GM19468 (cell line): ENCODE data around the gene BMF.
"Not testable (repeated sequence)": the region's sequence is repeated elsewhere in the genome, so short reads cannot be mapped to it uniquely, and the experiment has no call there.

Experiments used
- ATAC-seq: cut with Tn5 transposase; IDR thresholded peaks from one replicate; pipeline ENCODE4 v1.9.1; 2021; ENCODE audit warnings: mild to moderate bottlenecking, moderate library complexity, moderate number of reproducible peaks; ENCODE audit not compliant: unreplicated experiment; ENCODE audit errors: extremely low read depth

BMF gene

DNA sequence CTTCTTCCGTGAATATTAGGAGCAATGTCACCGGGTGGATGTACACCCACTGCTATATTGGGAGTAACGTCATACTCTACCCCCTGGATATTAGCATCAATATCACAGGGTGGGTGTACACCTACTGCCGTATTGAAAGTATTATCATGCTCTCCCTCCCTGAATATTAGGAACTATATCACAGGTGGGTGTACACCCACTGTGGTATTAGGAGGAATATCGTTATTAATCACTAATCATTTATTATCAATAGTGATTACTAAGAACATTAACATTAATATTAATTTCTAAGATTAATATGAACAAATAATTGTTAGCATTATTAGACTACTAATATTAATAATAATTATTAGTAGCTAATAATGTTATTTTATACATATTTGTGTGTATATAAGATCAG, 21.4 kb upstream of the BMF start:
- no peak for ATAC-seq

DNA sequence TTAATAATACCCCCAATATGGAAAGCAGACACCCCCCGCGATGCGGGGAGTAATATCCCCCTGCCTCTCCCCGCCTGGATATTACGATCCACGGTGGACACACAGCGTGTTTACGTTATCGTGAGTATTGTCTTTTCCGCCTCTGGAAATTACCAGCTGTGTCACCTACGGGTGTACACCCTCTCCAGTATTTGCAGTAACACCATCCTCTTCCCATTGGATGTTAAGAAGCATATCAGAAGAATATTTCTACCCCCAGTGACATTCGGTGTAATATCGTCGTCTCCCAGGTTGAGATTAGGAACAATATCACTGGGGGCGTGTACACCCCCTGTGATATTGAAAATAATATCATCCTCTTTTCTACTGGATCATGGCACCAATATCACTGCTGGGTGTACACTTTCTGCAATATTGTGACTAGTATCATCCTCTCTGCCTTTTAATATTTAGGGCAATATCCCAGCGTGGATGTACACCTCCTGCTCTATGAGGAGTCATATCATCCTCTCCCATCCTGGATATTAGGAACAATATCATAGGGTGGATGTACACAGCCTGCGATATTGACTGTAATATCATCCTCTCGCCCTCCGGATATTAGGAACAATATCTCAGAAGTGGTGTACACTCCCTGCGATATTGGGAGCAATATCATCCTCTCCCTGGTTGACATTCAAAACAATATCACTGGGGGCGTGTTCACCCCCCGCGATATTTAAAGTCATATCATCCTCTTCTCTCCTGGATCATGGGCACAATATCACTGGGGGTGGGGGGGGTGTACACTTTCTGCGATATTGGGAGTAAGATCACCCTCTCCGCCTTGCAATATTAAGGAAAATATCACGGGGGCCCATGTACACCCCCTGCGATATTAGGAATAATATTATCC, 20.3 kb upstream of the BMF start:
- ATAC-seq = no peak

DNA sequence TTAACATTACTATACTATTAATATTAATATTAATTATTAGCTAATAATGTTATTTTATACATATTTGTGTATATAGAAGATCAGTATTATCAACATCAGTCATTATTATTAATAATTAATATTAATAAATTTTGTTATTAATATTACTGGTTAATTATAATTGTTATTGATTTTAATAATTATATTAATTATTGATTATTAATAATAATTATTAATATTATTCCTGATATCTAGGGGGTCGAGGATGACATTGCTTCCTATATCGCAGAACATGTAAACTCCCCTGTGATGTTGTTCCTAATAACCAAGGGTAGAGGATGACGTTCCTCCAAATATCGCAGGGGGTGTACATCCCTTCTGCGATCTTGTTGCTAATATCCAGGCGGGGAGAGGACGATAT, 17.3 kb upstream of the BMF start:
- no peak for ATAC-seq

DNA sequence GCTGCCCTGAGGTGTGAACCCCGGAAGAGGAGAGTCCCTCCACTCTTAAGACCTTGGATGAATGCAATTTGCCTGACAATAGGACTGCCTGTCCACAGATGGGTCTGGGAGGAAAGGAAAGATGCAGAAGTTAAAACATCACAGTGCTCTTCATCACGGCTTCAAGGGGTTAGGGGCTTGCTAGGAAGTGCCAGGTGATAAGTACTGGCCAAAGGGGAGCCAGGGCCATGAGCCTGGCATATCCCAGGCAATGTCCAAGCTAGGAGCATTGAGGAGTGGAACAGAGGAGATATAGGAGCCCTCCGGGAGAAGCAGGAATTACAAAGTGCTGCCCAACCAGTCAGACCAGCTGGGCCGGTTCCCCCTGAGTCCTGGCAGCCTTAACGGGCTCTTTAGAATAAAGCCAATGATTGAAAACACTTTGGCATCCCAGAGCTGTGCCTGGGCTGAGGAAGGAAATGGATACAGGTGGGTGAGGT, 16.2 kb upstream of the BMF start:
- not testable (repeated sequence) for ATAC-seq

DNA sequence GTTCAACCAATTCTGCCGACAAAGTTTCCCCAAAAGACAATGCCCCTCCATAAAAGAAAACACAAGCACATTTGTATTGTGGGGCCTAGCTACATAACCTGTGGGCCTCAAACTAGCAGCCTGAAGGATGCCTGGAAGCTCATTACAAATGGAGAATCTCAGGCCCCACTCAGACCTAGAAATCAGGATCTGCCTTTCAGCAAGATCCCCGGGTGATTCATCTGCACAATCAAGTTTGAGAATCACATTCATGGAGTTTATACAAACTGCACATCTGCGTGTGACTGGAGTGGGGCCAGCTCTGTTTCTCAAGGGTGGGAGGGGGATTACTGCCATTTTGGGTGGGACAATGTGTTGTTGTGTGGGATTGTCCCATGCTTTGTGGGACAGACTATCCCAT, 15.7 kb upstream of the BMF start:
- ATAC-seq = not testable (repeated sequence)

DNA sequence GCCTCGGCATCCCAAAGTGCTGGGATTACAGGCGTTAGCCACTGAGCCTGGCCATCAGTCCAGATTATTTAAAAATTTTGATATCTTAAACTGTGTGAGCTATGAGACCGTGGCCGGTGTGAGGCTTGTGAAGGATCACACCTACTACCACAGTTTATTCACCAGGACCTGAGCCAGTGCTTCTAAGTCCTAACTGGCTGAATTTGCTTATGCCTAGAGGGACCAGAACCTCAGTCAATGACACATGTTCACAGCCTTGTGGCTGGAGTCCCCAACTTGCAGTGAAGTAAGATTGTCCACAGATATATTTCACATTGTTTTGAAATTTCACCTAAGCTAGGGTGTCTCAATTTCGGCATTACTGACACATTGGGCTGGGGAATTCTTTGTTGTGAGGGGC, 15.2 kb upstream of the BMF start:
- ATAC-seq = not testable (repeated sequence)

DNA sequence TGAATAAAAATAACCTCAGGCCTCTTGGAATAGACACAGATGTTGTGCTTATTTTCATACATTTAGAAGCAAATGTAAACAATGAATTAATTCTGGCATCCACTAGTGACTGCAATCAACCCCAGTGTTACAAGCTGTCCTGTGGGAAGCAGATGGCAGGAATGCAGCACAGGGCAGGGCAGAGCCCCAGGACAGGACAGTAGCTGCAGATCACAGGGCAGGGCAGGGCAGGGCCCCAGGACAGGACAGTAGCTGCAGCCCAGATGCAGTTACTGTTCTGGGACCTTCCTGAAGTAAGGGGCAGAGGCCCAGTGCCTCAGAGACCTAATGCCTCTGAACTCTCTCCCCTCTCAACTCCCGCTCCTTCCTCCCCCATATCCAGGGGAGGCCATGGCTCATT, 14.3 kb upstream of the BMF start:
- not testable (repeated sequence) for ATAC-seq

DNA sequence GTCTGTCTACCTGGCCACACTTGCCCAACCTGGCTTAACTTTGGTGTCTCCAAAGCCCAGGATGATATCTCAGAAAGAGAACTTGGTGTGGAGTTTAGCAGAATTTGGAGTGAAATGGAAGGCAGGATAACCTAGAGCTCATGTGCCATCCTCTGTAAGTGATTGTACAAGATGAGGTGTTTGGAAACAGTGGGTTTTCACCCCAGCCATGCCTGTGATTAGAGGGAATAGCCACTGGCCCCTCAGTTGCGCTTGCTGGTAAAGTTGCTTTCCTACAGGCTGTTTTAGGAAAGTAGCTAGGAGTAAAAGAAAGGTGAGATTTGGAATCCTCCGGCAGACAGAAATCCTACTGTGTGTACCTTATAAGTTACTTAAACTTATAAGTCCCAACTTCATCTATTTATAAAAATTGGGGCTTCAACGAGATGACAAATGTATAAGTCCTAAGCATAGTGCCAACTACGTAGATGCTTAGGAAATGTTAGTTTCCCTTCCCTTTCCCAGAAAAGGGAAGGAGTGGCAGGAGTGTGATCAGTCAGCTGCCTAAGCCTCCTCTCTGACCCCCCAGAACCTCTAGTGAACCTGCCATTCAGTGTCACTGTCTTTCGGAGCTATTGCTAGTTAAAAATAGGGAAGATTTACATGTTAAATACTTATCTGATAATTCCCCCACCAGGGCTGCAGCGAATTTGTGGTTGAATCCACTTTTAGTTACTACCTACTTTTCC, 13.4 kb upstream of the BMF start:
- ATAC-seq = no peak

DNA sequence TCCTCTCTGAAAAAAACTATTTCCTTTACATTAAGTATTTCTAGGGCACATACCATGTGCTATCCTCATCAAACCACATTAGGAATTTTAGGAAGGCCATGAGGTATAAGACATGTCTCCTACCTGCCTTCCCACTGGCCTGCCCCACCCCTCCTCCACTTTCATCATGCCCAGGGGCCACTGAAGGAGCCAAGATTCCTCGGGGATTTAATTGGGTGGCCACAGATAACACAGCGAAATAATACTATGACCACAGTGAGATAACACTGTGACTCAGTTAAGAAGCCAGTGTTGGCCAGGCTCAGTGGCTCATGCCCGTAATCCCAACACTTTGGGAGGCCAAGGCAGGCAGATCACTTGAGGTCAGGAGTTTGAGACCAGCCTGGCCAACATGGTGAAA, 9.8 kb upstream of the BMF start:
- no peak for ATAC-seq

DNA sequence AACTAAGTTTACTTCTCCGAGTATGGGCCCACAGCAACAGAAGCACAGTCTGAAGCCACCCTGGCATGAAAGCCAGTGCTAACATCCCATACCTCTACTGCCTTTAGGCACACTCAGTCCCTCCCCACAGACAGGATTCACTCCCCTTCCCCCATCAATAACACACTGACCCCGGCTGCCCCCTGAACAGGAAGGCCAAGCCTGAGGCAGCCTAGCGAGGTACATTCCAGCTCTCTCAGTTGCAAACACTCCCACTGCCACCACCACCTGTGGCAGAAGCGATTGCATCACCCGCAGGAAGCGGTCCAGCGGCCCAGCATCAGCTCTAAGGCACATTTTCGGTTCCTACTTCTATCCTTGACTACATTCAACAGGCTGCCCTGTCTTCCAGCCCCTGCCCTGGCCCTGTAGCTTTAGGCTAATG, 7.0 kb upstream of the BMF start:
- peak; percentile 83 for ATAC-seq

DNA sequence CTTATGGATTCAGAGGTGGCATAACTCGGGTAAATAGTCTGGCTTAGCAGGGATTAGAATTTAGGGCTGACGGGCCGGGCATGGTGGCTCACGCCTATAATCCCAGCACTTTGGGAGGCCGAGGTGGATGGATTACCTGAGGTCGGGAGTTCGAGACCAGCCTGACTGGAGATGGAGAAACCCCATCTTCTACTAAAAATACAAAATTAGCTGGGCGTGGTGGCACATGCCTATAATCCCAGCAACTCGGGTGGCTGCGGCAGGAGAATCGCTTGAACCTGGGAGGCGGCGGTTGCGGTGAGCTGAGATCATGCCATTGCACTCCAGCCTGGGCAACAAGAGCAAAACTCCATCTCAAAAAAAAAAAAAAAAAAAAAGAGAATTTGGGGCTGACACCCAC, 6.4 kb upstream of the BMF start:
- not testable (repeated sequence) for ATAC-seq

DNA sequence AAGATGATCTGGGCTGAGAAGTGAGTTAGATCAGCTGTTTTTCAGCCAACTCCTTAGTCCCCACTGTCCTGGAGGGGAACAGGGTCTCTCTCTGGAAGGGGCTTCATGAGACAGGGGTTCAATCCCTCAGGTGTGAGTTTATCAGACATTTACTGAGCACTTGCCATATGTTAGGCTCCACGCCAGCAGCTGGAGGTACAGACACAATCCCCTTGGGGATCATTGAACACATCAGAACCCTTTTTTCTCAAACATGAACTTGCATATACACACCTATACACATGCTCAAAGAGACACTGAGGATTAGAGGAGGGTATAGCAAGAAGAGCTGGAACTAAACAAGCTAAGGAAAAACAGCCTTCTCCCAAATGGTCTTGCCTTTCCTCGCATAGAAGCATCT, 5.5 kb upstream of the BMF start:
- no peak for ATAC-seq

DNA sequence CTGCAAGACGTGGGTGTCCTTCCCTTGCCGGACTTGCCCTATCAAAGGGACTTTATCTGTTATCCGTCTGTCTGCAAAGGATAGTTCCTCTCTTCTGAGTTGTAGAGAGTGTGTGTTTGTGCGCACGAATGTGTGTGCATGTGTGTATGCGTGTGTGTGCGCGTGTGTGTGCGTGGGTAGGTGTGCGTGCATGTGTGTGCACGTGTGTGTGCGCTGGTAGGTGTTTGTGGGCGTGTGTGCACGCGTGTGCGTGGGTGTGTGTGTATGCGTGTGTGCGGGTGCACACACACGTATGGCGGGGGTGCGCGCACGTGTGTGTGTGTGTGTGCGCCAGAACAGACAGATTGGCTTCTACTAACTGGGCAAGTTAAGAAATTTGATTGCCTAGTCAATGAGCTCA, 4.1 kb upstream of the BMF start:
- no peak for ATAC-seq

DNA sequence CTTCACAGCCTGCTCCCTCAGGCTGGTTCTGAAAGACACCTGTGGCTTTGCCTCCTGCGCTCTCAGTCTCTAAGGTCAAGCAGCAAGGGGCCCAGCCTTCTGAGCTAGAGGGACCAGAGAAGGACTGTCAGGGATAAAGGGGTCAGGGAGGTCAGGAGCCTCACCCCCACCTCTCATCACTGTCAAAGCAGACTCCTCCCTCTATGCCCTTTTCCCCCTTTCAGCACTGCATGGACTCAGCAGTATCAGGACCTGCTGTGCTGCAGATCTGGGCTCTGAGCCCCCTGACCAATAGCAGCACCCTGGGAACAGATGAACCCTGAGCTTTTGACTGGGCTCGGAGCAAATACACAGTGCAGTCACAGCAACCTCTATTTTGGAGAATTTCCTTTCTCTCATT, 3.2 kb upstream of the BMF start:
- ATAC-seq = no peak

DNA sequence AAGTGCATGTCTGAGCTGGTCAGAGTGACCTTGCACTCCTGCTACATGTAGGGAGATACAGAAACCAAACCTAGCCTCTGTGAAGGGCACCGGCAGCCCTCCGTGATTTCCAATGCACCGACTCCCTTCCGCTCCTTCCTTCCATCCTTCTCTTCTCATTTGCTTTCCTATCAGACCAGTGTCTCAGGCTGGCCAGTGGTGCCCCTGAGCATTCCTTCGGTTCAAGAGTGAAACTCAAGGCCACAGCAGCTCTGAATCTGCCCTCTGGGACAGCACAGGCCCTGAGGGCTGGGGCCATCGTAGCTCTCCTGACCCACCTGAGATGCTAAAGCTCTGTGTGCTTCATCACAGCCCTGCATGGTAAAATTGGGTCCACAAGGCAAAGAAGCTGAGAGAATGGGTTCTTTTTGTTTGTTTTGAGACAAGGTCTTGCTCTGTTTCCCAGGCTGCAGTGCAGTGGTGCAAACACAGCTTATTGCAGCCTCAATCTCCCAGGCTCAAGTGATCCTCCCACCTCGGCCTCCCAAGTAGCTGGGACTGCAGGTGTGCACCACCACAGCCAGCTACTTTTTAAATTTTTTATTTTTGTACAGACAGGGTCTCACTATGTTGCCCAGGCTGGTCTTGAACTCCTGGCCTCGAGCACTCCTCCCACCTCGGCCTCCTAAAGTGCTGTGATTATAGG, 2.3 kb upstream of the BMF start:
- ATAC-seq = no peak

DNA sequence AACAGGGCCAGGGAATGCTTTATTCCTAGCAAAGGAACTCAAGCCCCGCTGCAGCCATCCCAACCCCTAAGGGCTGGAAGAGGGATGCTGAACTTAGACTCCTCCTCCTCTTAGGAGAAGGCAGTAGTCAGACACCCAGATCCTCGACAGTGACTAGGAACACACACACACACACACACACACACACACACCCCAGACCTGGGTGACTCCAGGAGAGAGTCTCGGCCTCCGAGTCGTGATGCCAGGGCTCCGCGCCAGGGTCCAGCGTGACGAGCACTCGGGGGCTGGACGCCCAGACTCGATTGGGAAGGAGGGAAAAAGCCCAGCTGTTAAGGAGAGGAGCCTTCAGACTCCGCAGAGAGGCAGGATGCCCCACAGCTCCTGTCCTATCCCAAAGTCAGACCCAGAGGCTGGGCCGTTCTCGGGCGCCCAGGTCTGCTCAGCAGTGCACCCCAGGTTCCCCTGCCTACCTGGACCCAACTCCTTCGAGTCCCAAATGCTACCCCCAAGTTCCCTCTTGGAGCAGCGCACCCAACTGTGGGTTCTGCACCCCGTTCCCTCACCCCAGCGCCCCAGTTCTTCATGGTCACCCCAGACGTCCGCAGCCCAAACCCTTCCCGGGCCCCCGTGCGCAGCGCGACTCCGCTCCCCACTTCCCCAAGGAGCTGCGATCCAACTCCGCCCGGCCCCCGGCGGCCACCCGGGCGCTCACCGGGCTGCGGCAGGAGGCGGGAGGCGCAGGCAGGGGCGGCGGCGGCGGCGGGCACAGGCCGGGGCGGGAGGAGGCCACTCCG, 421 bp downstream of the BMF start:
- ATAC-seq = no peak

DNA sequence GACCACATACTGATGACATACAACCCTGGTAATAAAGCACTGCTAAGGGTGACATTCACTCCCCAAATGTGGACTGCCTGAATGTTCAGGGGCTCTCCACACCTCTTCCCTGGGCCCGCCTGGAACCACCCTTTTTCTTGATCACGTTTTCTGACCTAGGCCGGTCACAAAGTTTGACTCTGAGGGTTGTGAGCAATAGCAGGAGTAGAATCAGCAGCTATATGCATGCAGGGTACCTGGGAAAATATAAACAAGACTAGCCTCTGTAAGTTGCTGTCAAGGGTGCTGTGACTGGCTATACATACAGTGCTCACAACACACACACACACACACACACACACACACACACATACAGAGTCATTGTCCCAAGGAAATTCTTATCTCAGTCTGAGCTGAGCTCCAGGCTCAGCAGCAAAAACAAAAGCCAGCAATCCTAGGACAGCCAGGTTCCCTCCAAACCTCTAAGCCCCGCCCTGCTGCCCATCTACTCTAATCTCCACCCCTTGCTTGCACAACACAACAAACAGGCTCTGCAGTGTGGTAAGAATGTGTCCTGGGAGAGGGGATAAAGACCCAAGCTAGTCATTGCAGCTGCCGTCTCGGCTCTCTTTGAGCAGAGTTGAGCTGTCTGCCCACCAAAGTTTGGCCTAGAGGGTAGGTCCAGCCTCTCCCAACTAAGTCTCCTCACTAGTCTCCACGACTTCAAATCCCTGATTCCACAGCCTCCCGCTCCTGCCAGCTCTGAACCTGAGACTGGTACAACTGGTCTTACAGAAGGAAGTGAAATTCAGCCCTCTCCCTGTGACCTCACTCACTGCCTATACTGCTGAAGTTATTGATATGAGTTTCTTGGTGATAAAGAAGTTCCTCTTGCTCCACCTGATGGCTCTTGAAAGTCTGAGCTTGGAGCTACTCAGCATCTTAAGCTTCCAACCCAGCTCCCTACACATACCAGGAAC, 2.2 kb downstream of the BMF start:
- ATAC-seq = no peak

DNA sequence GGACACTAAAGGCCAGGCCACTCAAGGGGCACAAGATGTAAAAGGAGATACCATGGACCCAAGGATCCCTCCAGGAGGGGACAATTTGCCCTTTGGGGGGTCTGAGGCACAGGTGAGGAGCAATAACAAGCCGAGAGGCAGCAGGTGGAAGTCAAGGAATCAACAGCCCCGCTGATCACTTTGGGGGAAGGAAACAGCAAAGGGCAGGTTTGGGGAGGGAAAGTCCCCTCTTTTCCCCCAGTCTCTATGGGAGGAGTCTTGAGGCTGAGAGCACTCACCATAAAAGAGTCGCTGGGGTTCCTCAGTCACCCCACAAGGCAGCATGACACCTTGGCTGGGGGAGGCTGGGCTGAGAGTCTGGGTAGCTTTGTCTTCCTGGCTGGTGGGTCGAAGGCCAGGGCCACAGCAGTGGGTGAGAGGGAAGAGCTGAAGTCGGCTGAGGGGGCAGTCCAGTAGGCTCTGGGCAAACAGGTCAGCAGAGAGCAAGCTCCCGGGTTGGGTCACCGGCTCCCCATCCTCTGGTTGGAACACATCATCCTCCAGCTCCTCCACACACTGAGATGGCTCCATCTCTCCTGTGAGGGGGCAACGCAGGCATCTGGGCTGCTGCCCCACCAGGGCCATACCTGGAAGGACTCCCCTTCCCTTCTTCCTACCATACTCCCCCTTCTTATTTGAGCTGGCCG, 3.0 kb downstream of the BMF start:
- no peak for ATAC-seq
